ENCODE data around the gene TBL3. TPM values are rescaled to one million over a fixed set of nuclear protein-coding genes. Genes with fewer than 3 reads are reported as not detected.
A peak's percentile ranks its signal among the peaks of the same experiment; 100 is the strongest.

Gene TBL3
- total and polyA plus RNA-seq, 2 donors: 28.4 to 52.3 TPM

DNA sequence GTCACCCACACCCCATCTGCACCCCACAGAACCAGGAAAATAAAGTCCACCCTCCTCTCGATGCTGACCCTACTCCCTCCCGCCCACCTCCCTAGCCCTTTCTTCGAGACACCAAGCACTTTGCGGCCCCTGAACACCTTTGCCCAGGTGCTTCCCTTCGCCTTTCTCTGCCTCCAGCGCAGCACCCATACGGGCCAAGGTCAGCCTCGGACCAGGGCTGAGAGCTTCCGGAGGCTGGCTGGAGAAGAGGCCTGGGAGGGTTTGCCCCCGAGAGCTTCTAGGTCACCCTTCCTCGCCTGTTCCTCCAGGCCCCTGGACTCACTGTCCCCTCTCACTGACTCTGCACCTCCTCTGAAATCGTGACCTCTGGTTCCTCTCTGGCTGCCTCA lies 52.2 kb downstream of the TBL3 start:
- H3K9me3 ChIP-seq (ENCODE audit: control insufficient read depth in 2 of 2, insufficient read depth in 1 of 2, low read length in 1 of 2): peaks cover 1 to 14% of the 10 kb centered on the region in 2 donors
- H3K27me3 ChIP-seq (ENCODE audit: control insufficient read depth in 2 of 2, insufficient read depth in 1 of 2, low read length in 1 of 2): peaks cover 69 to 90% of the 10 kb centered on the region in 2 donors
- WGBS: 96% methylated on average over 12 of the region's 12 CpGs
- DNase-seq (ENCODE audit: low read depth in 6 of 9, low spot score in 9 of 9): no peak
- no peak overlapping the region for H3K4me3 ChIP-seq (ENCODE audit: low read length in 2 of 2)
- H3K4me1 ChIP-seq (ENCODE audit: control insufficient read depth in 2 of 2, insufficient read depth in 2 of 2, low read length in 2 of 2): peaks cover 12 to 42% of the 10 kb centered on the region in 2 donors
- H3K36me3 ChIP-seq (ENCODE audit: control insufficient read depth in 2 of 2, insufficient read depth in 2 of 2, low read length in 1 of 2): no peaks in the 10 kb centered on the region
- H3K27ac ChIP-seq (ENCODE audit: low read depth in 1 of 2, low read length in 1 of 2): no peak overlapping the region

DNA sequence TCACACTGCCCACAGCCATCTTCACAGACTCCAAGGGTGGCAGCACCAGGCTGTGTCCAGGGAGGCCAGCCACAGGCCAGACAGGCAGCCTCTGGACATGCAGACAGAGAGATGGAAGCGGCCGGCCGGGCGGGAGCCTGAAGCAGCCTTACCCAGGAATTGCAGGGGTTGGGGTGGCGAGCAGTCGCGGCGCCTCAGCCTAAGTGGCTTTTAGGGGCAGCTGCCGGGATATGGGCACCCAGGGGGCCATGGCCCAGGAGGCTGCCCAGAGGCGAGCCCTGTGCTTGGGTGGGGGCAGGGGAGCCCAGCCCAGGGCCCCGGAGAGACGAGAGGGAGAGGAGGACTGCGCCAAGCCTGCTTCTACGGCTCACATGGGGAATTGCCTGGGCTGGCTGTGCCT lies 53.4 kb downstream of the TBL3 start:
- H3K4me1 ChIP-seq (ENCODE audit: control insufficient read depth in 2 of 2, insufficient read depth in 2 of 2, low read length in 2 of 2): peaks cover 12 to 34% of the 10 kb centered on the region in 2 donors
- no peak overlapping the region for H3K4me3 ChIP-seq (ENCODE audit: low read length in 2 of 2)
- peaks cover 1 to 11% of the 10 kb centered on the region in 2 donors for H3K9me3 ChIP-seq (ENCODE audit: control insufficient read depth in 2 of 2, insufficient read depth in 1 of 2, low read length in 1 of 2)
- 98% methylated on average over 14 of the region's 14 CpGs for WGBS
- no peak for DNase-seq (ENCODE audit: low read depth in 6 of 9, low spot score in 9 of 9)
- no peak overlapping the region for H3K27ac ChIP-seq (ENCODE audit: low read depth in 1 of 2, low read length in 1 of 2)
- no peaks in the 10 kb centered on the region for H3K36me3 ChIP-seq (ENCODE audit: control insufficient read depth in 2 of 2, insufficient read depth in 2 of 2, low read length in 1 of 2)
- H3K27me3 ChIP-seq (ENCODE audit: control insufficient read depth in 2 of 2, insufficient read depth in 1 of 2, low read length in 1 of 2): peaks cover 57 to 90% of the 10 kb centered on the region in 2 donors

DNA sequence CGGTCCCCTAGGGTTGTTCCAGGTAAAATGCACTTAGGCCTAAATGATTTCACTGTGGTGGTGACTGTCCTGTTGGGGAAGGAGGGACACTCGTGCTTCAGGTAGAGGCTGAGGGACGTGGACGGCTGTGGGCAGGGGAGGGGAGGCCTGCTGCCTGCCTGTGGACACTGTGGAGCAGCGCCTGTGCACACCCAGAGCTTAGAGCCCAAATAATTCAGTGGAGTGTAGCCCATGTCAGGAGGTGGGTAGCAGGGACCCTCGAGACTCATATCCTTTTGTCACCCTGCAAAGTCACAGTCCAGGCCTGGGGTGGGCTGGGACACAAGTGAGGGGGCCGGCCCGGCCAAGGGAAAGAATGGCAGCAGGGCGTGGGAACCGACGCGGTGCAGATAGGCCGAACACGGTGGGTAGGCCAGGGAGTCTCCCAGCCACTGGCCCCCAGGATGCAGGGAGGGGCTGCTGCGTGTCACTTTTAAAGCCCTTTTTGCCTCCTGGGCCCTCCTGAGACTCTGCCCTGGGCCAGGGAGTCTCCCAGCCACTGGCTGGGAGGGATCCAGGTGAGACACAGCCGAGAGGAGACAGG lies 54.1 kb downstream of the TBL3 start:
- Histone ChIP-seq H3K9me3 (ENCODE audit: control insufficient read depth in 2 of 2, insufficient read depth in 1 of 2, low read length in 1 of 2) (peaks cover 1 to 11% of the 10 kb centered on the region in 2 donors), H3K27me3 (ENCODE audit: control insufficient read depth in 2 of 2, insufficient read depth in 1 of 2, low read length in 1 of 2) (peaks cover 50 to 85% of the 10 kb centered on the region in 2 donors), H3K4me1 (ENCODE audit: control insufficient read depth in 2 of 2, insufficient read depth in 2 of 2, low read length in 2 of 2) (peaks cover 12 to 33% of the 10 kb centered on the region in 2 donors), H3K36me3 (ENCODE audit: control insufficient read depth in 2 of 2, insufficient read depth in 2 of 2, low read length in 1 of 2) (no peaks in the 10 kb centered on the region), H3K27ac (ENCODE audit: low read depth in 1 of 2, low read length in 1 of 2) (no peak overlapping the region), H3K4me3 (ENCODE audit: low read length in 2 of 2) (no peak overlapping the region)
- no peak for DNase-seq (ENCODE audit: low read depth in 6 of 9, low spot score in 9 of 9)
- 96% methylated on average over 16 of the region's 16 CpGs for WGBS

DNA sequence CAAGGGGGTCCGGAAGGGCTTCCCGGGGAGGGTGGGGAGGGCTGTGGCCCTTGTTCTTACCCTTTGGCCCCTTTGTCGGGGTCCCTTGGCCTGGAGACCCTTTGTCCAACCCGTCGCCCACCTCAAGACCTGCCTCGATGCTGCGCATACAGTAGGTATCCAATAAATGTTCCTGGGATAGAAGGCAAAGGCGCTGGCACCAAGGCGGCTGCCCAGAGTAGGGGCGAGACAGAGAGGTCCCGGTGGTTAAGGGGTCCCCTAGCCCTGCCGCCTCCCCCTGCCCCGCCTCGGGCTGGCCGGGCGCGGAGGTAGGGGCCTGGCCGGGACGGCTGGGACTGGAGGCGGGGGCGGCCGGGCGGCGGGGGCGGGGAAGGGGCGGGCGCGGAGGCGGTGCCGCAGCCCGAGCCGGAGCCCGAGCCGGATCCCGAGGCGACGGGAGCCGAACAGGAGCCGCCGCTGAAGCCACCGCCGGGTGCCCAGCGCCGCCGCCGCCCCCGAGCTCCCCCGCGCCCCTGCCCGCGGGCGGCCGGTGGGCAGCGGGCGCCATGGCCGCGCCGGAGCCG lies 54.7 kb downstream of the TBL3 start, which contains the start of gene NHERF2:
NHERF2 (plus strand) TSS at position 442 of the 563 bp plus-strand sequence; CDS start at position 546, 104 bp downstream.
- 12% methylated on average over 59 of the region's 59 CpGs for whole genome bisulfite sequencing
- peaks cover 1 to 11% of the 10 kb centered on the region in 2 donors for H3K9me3 ChIP-seq (ENCODE audit: control insufficient read depth in 2 of 2, insufficient read depth in 1 of 2, low read length in 1 of 2)
- peak within 1 kb of the TSS in 1 of 2 donors; percentile 13 for H3K27ac ChIP-seq (ENCODE audit: low read depth in 1 of 2, low read length in 1 of 2)
- peak within 1 kb of the TSS in 1 of 2 donors; percentile 55 for H3K4me3 ChIP-seq (ENCODE audit: low read length in 2 of 2)
- peaks cover 48 to 83% of the 10 kb centered on the region in 2 donors for H3K27me3 ChIP-seq (ENCODE audit: control insufficient read depth in 2 of 2, insufficient read depth in 1 of 2, low read length in 1 of 2)
- peaks cover 12 to 33% of the 10 kb centered on the region in 2 donors for H3K4me1 ChIP-seq (ENCODE audit: control insufficient read depth in 2 of 2, insufficient read depth in 2 of 2, low read length in 2 of 2)
- no peaks in the 10 kb centered on the region for H3K36me3 ChIP-seq (ENCODE audit: control insufficient read depth in 2 of 2, insufficient read depth in 2 of 2, low read length in 1 of 2)
- DNase-seq (ENCODE audit: low read depth in 6 of 9, low spot score in 9 of 9): no peak

DNA sequence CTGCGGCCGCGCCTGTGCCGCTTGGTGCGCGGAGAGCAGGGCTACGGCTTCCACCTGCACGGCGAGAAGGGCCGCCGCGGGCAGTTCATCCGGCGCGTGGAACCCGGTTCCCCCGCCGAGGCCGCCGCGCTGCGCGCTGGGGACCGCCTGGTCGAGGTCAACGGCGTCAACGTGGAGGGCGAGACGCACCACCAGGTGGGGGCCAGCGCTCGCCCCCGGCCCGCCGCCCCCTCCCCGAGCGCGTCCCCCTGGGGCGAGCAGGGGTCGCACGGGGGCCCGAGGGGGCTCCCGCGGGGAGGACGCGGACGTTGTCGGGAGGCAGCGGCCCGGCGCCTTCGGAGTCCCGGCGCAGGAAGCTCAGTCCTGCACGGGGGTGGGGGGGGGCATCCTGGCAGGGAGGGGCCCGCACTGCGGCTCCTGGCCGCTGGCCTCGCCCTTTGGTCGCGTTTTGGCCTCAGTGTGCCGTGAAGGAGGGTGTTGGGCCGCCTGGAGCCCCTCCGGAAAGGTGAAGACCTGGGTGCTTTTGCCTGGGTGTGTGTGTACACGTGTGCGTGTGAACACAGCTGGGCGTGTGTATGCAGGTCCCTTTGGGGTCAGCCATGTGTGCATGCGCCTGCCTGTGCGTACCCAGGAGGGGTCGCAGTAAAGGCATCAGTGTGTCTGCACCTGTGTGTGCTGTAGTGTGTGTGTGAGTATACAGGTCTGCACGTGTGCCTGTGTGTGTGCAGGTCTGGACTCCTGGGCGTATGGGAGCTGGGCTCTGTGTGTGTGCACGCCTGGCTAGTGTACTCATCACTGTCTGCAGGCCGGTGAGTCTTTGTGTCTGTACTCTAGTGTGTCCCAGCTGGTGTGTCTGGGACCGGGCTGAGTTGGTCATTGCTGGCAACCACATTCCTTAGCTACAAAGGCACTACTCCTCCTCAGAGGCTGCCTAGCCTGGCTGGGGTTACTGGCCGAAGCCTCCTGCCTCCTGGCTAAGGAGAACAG lies 55.5 kb downstream of the TBL3 start:
- 13% methylated on average over 76 of the region's 76 CpGs for WGBS
- DNase-seq (ENCODE audit: low read depth in 6 of 9, low spot score in 9 of 9): no peak
- H3K4me1 ChIP-seq (ENCODE audit: control insufficient read depth in 2 of 2, insufficient read depth in 2 of 2, low read length in 2 of 2): peaks cover 12 to 35% of the 10 kb centered on the region in 2 donors

DNA sequence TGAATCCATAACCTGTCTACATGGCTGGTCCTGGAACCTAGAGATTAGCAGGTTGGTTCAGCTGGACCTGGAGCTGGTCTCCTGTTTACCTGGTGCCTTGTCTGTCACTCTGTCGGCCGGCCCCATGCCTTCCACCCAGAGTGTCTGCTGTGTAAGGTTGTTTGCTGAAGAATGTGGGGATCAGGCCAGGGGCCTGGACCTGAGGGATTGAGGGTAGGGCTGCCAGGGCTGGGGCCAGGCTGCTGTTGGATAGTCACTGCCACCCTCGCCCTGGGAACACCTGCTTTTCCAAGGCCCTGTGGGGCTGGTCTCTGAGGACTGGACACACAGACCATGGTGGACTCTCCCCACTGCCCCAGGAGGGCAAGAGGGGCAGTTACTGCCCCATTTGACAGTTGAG lies 56.3 kb downstream of the TBL3 start:
- Histone ChIP-seq H3K4me3 (ENCODE audit: low read length in 2 of 2) (no peak overlapping the region), H3K36me3 (ENCODE audit: control insufficient read depth in 2 of 2, insufficient read depth in 2 of 2, low read length in 1 of 2) (no peaks in the 10 kb centered on the region), H3K27ac (ENCODE audit: low read depth in 1 of 2, low read length in 1 of 2) (no peak overlapping the region), H3K4me1 (ENCODE audit: control insufficient read depth in 2 of 2, insufficient read depth in 2 of 2, low read length in 2 of 2) (peaks cover 9 to 38% of the 10 kb centered on the region in 2 donors), H3K27me3 (ENCODE audit: control insufficient read depth in 2 of 2, insufficient read depth in 1 of 2, low read length in 1 of 2) (peaks cover 46 to 78% of the 10 kb centered on the region in 2 donors), H3K9me3 (ENCODE audit: control insufficient read depth in 2 of 2, insufficient read depth in 1 of 2, low read length in 1 of 2) (peaks cover 1 to 11% of the 10 kb centered on the region in 2 donors)
- WGBS: 92% methylated on average over 3 of the region's 3 CpGs
- DNase-seq (ENCODE audit: low read depth in 6 of 9, low spot score in 9 of 9): no peak

More for the DNA sequence above, 55.5 kb downstream of the TBL3 start:
- Histone ChIP-seq H3K27me3 (ENCODE audit: control insufficient read depth in 2 of 2, insufficient read depth in 1 of 2, low read length in 1 of 2) (peaks cover 46 to 77% of the 10 kb centered on the region in 2 donors), H3K4me3 (ENCODE audit: low read length in 2 of 2) (peak overlapping the region in 1 of 2 donors; percentile 55), H3K9me3 (ENCODE audit: control insufficient read depth in 2 of 2, insufficient read depth in 1 of 2, low read length in 1 of 2) (peaks cover 1 to 11% of the 10 kb centered on the region in 2 donors), H3K36me3 (ENCODE audit: control insufficient read depth in 2 of 2, insufficient read depth in 2 of 2, low read length in 1 of 2) (no peaks in the 10 kb centered on the region), H3K27ac (ENCODE audit: low read depth in 1 of 2, low read length in 1 of 2) (peak overlapping the region in 1 of 2 donors; percentile 13)

DNA sequence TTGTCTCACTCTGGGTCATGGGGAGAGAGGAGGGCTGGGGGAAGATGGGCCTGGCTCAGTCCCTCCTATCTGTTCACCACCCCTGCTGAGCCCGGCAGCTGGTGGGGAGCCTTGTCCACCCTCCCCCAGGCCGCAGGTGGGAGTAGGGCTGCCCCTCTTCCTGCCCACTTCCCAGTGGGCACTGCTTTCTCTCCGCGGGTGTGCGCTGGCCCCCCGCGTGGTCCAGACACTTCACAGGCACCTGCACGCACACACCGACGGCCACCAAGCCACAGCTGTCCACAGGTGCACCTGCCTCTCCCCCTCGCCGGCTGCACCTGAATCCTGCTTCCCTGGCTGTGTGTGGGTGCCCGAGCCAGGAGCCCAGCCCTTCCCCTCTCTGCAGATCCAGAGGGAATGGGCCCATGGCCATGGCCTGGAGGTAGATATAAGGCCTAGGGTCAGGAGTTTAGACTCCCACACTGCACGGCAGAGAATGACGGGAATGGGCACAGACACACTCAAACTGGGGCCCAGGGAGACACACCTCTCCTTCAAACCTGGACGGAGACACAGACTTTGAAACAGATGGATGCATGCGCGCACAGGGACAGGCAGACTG lies 56.9 kb downstream of the TBL3 start:
- 89% methylated on average over 18 of the region's 18 CpGs for WGBS
- H3K4me3 ChIP-seq (ENCODE audit: low read length in 2 of 2): no peak overlapping the region
- peaks cover 46 to 79% of the 10 kb centered on the region in 2 donors for H3K27me3 ChIP-seq (ENCODE audit: control insufficient read depth in 2 of 2, insufficient read depth in 1 of 2, low read length in 1 of 2)
- no peaks in the 10 kb centered on the region for H3K36me3 ChIP-seq (ENCODE audit: control insufficient read depth in 2 of 2, insufficient read depth in 2 of 2, low read length in 1 of 2)
- peaks cover 1 to 11% of the 10 kb centered on the region in 2 donors for H3K9me3 ChIP-seq (ENCODE audit: control insufficient read depth in 2 of 2, insufficient read depth in 1 of 2, low read length in 1 of 2)
- no peak for DNase-seq (ENCODE audit: low read depth in 6 of 9, low spot score in 9 of 9)
- H3K4me1 ChIP-seq (ENCODE audit: control insufficient read depth in 2 of 2, insufficient read depth in 2 of 2, low read length in 2 of 2): peaks cover 7 to 38% of the 10 kb centered on the region in 2 donors
- H3K27ac ChIP-seq (ENCODE audit: low read depth in 1 of 2, low read length in 1 of 2): no peak overlapping the region

DNA sequence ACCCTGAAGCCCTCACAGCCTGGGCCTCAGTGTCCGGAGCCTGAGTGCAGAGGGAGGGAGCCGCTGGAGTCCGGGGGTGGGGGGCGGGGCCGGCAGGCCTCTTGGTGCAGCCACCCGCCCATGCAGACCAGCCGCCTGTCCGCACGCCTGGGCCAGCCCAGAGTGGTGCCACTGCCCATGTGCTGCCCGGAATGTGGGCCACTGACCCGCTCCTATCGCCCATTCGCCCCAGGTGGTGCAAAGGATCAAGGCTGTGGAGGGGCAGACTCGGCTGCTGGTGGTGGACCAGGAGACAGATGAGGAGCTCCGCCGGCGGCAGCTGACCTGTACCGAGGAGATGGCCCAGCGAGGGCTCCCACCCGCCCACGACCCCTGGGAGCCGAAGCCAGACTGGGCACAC lies 57.5 kb downstream of the TBL3 start:
- no peak for DNase-seq (ENCODE audit: low read depth in 6 of 9, low spot score in 9 of 9)
- Histone ChIP-seq H3K27ac (ENCODE audit: low read depth in 1 of 2, low read length in 1 of 2) (no peak overlapping the region), H3K36me3 (ENCODE audit: control insufficient read depth in 2 of 2, insufficient read depth in 2 of 2, low read length in 1 of 2) (no peaks in the 10 kb centered on the region), H3K27me3 (ENCODE audit: control insufficient read depth in 2 of 2, insufficient read depth in 1 of 2, low read length in 1 of 2) (peaks cover 42 to 75% of the 10 kb centered on the region in 2 donors), H3K9me3 (ENCODE audit: control insufficient read depth in 2 of 2, insufficient read depth in 1 of 2, low read length in 1 of 2) (peaks cover 1 to 11% of the 10 kb centered on the region in 2 donors), H3K4me1 (ENCODE audit: control insufficient read depth in 2 of 2, insufficient read depth in 2 of 2, low read length in 2 of 2) (peaks cover 4 to 37% of the 10 kb centered on the region in 2 donors), H3K4me3 (ENCODE audit: low read length in 2 of 2) (no peak overlapping the region)
- 98% methylated on average over 22 of the region's 22 CpGs for WGBS
